KOPT-K1 (cell line): Measurements from ENCODE around the gene EEF2K.
"Not testable (repeated sequence)": the region's sequence is repeated elsewhere in the genome, so short reads cannot be mapped to it uniquely, and the experiment has no call there.

Experiments used
- H3K27ac ChIP-seq: fragments of 200-600 bp; sonication (generic); 2 replicates; pipeline ENCODE4 v1.5.1; 2016; ENCODE audit warnings: antibody characterized with exemption, mild to moderate bottlenecking, low read depth, low read length; ENCODE audit not compliant: poor library complexity, severe bottlenecking
- H3K36me3 ChIP-seq: fragments of 200-600 bp; sonication (generic); 2 replicates; pipeline ENCODE4 v1.5.1; 2017; ENCODE audit warnings: antibody characterized with exemption, mild to moderate bottlenecking, low read length, moderate library complexity; ENCODE audit not compliant: insufficient read depth
- H3K9me3 ChIP-seq: fragments of 200-600 bp; sonication (generic); 2 replicates; pipeline ENCODE4 v1.5.1; 2017; ENCODE audit warnings: antibody characterized with exemption, low read length, mild to moderate bottlenecking; ENCODE audit not compliant: insufficient read depth, poor library complexity, severe bottlenecking

Gene EEF2K

GRCh38 chr16:22206013-22206841 is at the start of gene EEF2K:
EEF2K (plus strand) TSS chr16:22206278; CDS start chr16:22225730, 19,452 bp downstream.
- peak within 1 kb of the TSS; percentile 87 for H3K27ac ChIP-seq
- peaks cover 11% of the 10 kb centered on the region; the same call in 1 of the 2 replicates for H3K36me3 ChIP-seq
- no peaks in the 10 kb centered on the region for H3K9me3 ChIP-seq

- Histone ChIP-seq H3K9me3 (no peaks in the 10 kb centered on the region), H3K27ac (no peak overlapping the region), H3K36me3 (no peaks in the 10 kb centered on the region)
These were observed 44.7 kb upstream of the EEF2K start for GRCh38 chr16:22161401-22161800.

- no peak within 1 kb of the TSS for H3K27ac ChIP-seq
- no peaks in the 10 kb centered on the region for H3K36me3 ChIP-seq
- H3K9me3 ChIP-seq = no peaks in the 10 kb centered on the region
These were observed 44.0 kb upstream of the EEF2K start, which contains the start of gene SDR42E2 for GRCh38 chr16:22161999-22162655. SDR42E2 (plus strand) TSS chr16:22162506; CDS start chr16:22165583, 3,077 bp downstream.

- Histone ChIP-seq H3K9me3 (no peaks in the 10 kb centered on the region), H3K36me3 (no peaks in the 10 kb centered on the region), H3K27ac (no peak overlapping the region)
These were observed 43.4 kb upstream of the EEF2K start for GRCh38 chr16:22162656-22163009.

- Histone ChIP-seq H3K9me3 (no peaks in the 10 kb centered on the region), H3K36me3 (no peaks in the 10 kb centered on the region), H3K27ac (no peak overlapping the region)
These were observed 42.3 kb upstream of the EEF2K start for GRCh38 chr16:22163806-22164205.

- H3K9me3 ChIP-seq = no peaks in the 10 kb centered on the region
- H3K36me3 ChIP-seq = no peaks in the 10 kb centered on the region
- no peak overlapping the region for H3K27ac ChIP-seq
These were observed 41.6 kb upstream of the EEF2K start for GRCh38 chr16:22164482-22164881.

GRCh38 chr16:22165508-22166285 is 40.4 kb upstream of the EEF2K start:
- Histone ChIP-seq H3K9me3 (no peaks in the 10 kb centered on the region), H3K27ac (no peak overlapping the region), H3K36me3 (no peaks in the 10 kb centered on the region)

- Histone ChIP-seq H3K9me3 (no peaks in the 10 kb centered on the region), H3K27ac (no peak overlapping the region), H3K36me3 (no peaks in the 10 kb centered on the region)
These were observed 34.1 kb upstream of the EEF2K start for GRCh38 chr16:22171953-22172352.

GRCh38 chr16:22172642-22173041 is 33.4 kb upstream of the EEF2K start:
- not testable (repeated sequence) for H3K36me3 ChIP-seq, H3K9me3 ChIP-seq, H3K27ac ChIP-seq

- no peaks in the 10 kb centered on the region for H3K36me3 ChIP-seq
- no peaks in the 10 kb centered on the region for H3K9me3 ChIP-seq
- H3K27ac ChIP-seq = no peak overlapping the region
These were observed 31.4 kb upstream of the EEF2K start for GRCh38 chr16:22174642-22175041.

GRCh38 chr16:22177968-22178930 is 27.8 kb upstream of the EEF2K start:
- Histone ChIP-seq H3K36me3 (no peaks in the 10 kb centered on the region), H3K9me3 (no peaks in the 10 kb centered on the region), H3K27ac (no peak overlapping the region)

- H3K27ac ChIP-seq = no peak overlapping the region
These were observed 24.7 kb upstream of the EEF2K start for GRCh38 chr16:22181426-22181825.

GRCh38 chr16:22181843-22182242 is 24.2 kb upstream of the EEF2K start:
- no peak overlapping the region for H3K27ac ChIP-seq
- H3K36me3 ChIP-seq = no peaks in the 10 kb centered on the region
- H3K9me3 ChIP-seq = no peaks in the 10 kb centered on the region

More at GRCh38 chr16:22181426-22181825, 24.7 kb upstream of the EEF2K start:
- Histone ChIP-seq H3K36me3 (no peaks in the 10 kb centered on the region), H3K9me3 (no peaks in the 10 kb centered on the region)

GRCh38 chr16:22183335-22183734 is 22.7 kb upstream of the EEF2K start:
- Histone ChIP-seq H3K9me3 (no peaks in the 10 kb centered on the region), H3K27ac (no peak overlapping the region), H3K36me3 (no peaks in the 10 kb centered on the region)
